T-helper 2 cell treated with Interferon-gamma antibody and Interleukin-4, amounts not matched to agents 5 μg/mL and 100 μg/mL, for 36 hours (primary cell): Measurements from ENCODE around the gene CALML5.

ENCODE experiments used
- DNase-seq: peaks from one replicate; pipeline ENCODE4 v3.0.0; 2021; ENCODE audit warnings: low spot score
- H3K27ac Mint-ChIP-seq: one replicate; pipeline ENCODE4 v1.8.0; 2021; ENCODE audit warnings: mild to moderate bottlenecking, mixed read lengths
- H3K27me3 Mint-ChIP-seq: one replicate; pipeline ENCODE4 v1.8.0; 2021; ENCODE audit warnings: low read depth, mixed read lengths
- H3K36me3 Mint-ChIP-seq: one replicate; pipeline ENCODE4 v1.8.0; 2021; ENCODE audit warnings: low read depth, mixed read lengths
- H3K4me1 Mint-ChIP-seq: one replicate; pipeline ENCODE4 v1.8.0; 2021; ENCODE audit warnings: low read depth, mixed read lengths
- H3K4me3 Mint-ChIP-seq: one replicate; pipeline ENCODE4 v1.8.0; 2022; ENCODE audit warnings: mild to moderate bottlenecking, moderate library complexity, mixed read lengths
- H3K9me3 Mint-ChIP-seq: one replicate; pipeline ENCODE4 v1.8.0; 2021; ENCODE audit warnings: mixed read lengths

CALML5 gene

GRCh38 chr10:5514226-5514850 is 15.0 kb upstream of the CALML5 start:
- H3K27ac Mint-ChIP-seq: no peak overlapping the region
- peaks cover 7% of the 10 kb centered on the region for H3K4me1 Mint-ChIP-seq

DNA sequence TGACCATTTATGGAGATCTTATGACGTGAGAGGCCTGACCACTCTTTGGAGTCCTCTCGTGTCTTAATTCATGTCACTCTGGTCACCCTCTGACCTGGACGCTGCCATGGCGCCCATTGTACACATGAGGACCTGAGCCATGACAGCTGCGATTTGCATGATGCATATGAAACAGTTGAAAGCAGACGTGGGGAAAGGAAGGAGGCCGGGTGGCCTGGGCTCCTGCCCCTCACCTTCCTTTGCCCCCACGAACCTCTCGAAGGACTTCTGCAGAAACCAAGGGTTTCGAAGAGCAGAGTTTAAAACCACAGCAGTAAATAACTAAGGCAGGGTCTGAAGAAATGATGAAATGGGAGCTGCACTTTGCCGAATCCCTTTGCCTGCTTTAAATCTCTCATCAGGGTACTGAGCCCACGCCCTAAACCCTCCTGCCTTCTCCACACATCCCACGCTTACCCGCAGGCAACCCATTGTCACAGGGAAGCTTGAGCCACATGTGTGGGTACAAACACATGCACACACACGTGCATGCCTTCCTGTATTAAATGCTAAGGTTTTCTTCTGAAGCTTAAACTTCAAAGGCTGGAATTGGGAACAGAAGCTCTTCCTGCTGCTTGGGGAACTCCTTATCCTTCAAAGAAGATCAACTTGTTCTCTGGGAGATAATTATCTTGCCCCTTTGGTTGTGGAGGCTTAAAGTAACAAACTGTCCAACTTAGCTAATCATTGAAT is 13.7 kb upstream of the CALML5 start:
- DNase-seq: peak; percentile 24
- Mint-ChIP-seq H3K4me3 (no peak overlapping the region), H3K27ac (no peak overlapping the region), H3K36me3 (no peaks in the 10 kb centered on the region), H3K4me1 (peaks cover 7% of the 10 kb centered on the region), H3K9me3 (no peaks in the 10 kb centered on the region), H3K27me3 (peaks cover 16% of the 10 kb centered on the region)

More at GRCh38 chr10:5514226-5514850, 15.0 kb upstream of the CALML5 start:
- Mint-ChIP-seq H3K9me3 (no peaks in the 10 kb centered on the region), H3K36me3 (no peaks in the 10 kb centered on the region), H3K4me3 (no peak overlapping the region), H3K27me3 (peaks cover 20% of the 10 kb centered on the region)
- no peak for DNase-seq

DNA sequence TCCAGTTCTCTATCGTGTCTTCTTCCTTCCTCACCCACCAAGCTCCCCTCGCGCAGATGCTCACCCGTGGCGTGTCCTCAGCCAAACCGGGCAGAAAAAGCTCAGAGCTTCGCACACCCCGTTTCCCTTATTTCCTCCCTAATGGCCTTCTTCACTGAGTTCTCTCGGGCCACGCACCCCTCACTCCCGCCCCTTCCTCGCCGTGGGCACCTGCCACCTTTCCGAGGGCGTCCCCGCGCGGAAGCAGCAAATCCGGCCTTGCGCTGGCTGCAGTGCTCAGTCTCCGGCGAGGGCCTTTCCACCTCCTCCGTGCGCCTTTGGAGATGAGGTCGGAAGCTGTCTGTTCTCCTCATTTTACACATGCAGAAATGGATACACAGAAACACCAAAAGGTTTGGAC is 13.0 kb upstream of the CALML5 start:
- Mint-ChIP-seq H3K27me3 (peaks cover 16% of the 10 kb centered on the region), H3K36me3 (no peaks in the 10 kb centered on the region), H3K9me3 (no peaks in the 10 kb centered on the region), H3K4me3 (no peak overlapping the region), H3K27ac (no peak overlapping the region), H3K4me1 (peaks cover 7% of the 10 kb centered on the region)
- DNase-seq: no peak

DNA sequence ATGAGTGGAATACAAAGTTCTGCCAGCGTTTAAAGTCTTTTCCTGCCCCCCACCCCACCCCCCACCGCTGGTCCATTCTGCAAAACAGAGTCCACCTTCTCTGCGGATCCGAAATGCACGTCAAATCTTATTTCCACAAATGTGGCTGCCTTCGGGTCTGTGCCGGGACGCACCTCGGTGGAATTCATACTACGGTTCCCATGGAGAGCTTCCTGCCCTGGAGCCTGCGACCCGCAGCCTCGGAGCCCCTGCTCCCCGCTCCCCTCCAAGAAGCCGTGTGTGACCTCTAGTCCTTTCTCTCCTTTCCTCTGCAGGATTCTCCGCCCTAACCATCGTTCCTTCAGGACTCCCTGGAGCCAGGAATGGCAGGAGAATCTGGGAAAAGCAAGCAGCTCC is 12.5 kb upstream of the CALML5 start:
- Mint-ChIP-seq H3K4me3 (no peak overlapping the region), H3K36me3 (no peaks in the 10 kb centered on the region), H3K27me3 (peaks cover 14% of the 10 kb centered on the region), H3K27ac (no peak overlapping the region), H3K4me1 (peaks cover 7% of the 10 kb centered on the region), H3K9me3 (no peaks in the 10 kb centered on the region)
- no peak for DNase-seq

DNA sequence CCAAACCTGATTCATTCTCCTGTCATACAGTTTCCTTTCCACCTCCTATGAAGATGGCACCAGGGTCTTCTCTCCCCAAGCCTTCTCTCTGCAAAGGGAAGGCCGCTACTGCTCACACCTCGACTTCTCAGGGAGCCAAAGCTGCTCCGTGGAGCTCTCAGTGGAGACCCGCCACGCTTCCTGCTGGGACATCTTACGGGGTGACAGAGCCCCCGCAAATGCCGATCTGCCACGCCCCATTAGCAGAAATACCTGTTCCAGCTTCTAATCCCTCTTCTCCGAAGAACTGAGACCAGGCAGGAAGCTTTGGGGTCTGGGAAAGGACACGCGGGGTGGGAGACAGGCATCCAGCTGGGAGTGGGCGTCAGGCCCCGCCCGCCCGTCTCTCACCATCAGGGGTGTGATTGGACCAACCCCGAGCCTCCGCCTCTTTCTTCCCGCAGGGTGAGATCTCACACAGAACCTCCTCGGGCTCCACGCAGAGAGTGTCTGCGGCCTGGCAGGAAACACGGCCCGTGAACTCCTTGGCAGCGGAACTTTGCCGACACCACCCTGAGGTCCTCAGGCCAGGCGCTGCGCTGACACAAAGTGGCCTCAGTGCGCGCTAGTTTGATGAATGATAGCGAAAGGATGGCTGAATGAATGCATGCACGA is 12.0 kb upstream of the CALML5 start:
- Mint-ChIP-seq H3K27me3 (peaks cover 8% of the 10 kb centered on the region), H3K36me3 (no peaks in the 10 kb centered on the region), H3K9me3 (no peaks in the 10 kb centered on the region), H3K4me1 (peaks cover 7% of the 10 kb centered on the region), H3K27ac (no peak overlapping the region), H3K4me3 (no peak overlapping the region)
- no peak for DNase-seq

- no peak overlapping the region for H3K27ac Mint-ChIP-seq
- H3K27me3 Mint-ChIP-seq: peaks cover 7% of the 10 kb centered on the region
- H3K36me3 Mint-ChIP-seq: no peaks in the 10 kb centered on the region
- DNase-seq: no peak
- no peak overlapping the region for H3K4me3 Mint-ChIP-seq
- no peaks in the 10 kb centered on the region for H3K9me3 Mint-ChIP-seq
- peaks cover 7% of the 10 kb centered on the region for H3K4me1 Mint-ChIP-seq
These were observed 11.1 kb upstream of the CALML5 start for GRCh38 chr10:5510281-5511072.

DNA sequence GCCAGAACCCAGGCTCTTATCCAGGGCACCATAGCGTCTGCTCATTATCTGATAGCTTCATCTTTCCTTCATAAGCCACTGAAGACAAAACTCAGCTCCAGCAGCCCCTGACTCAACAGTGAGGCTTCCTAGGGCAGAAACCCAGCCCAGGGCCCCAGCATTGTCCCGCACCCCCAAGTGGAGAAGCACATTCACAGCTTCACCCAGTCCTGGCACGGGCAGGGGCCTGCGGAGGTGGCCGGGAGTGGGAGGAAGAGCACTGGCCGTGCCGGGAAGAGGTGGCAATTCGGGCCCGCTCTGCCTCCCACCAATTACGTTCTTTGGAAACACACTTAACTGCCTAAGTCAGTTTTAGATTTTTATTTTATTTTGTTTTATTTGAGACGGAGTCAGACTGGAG is 10.3 kb upstream of the CALML5 start:
- Mint-ChIP-seq H3K27ac (no peak overlapping the region), H3K4me1 (peaks cover 7% of the 10 kb centered on the region), H3K4me3 (no peak overlapping the region), H3K9me3 (no peaks in the 10 kb centered on the region), H3K27me3 (peaks cover 12% of the 10 kb centered on the region), H3K36me3 (no peaks in the 10 kb centered on the region)
- no peak for DNase-seq

DNA sequence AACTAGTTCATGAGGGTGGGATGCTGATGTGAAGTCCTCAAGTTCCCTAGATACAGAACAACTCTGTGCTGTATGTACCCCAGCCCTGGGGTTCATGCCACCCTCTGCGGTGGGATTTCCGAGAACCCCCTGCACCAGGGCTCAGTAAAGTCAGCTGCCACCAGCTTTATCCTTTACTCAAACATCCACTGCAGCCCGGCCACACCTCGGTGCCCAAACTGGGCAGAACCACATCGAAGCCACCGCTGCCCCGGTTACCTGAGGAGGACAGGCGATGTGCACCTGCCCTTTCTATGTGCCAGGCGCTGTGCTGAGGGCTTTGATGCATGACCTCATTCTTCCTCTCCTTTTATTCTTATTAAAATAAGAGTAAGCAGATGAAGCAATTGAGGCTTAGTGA is 9.9 kb upstream of the CALML5 start:
- Mint-ChIP-seq H3K4me3 (no peak overlapping the region), H3K9me3 (no peaks in the 10 kb centered on the region), H3K4me1 (peaks cover 7% of the 10 kb centered on the region), H3K36me3 (no peaks in the 10 kb centered on the region), H3K27ac (no peak overlapping the region), H3K27me3 (peaks cover 12% of the 10 kb centered on the region)
- no peak for DNase-seq

- Mint-ChIP-seq H3K36me3 (no peaks in the 10 kb centered on the region), H3K9me3 (no peaks in the 10 kb centered on the region), H3K4me3 (no peak overlapping the region), H3K27me3 (peaks cover 12% of the 10 kb centered on the region), H3K27ac (no peak overlapping the region), H3K4me1 (peaks cover 7% of the 10 kb centered on the region)
- no peak for DNase-seq
These were observed 9.4 kb upstream of the CALML5 start for GRCh38 chr10:5508786-5509185.

DNA sequence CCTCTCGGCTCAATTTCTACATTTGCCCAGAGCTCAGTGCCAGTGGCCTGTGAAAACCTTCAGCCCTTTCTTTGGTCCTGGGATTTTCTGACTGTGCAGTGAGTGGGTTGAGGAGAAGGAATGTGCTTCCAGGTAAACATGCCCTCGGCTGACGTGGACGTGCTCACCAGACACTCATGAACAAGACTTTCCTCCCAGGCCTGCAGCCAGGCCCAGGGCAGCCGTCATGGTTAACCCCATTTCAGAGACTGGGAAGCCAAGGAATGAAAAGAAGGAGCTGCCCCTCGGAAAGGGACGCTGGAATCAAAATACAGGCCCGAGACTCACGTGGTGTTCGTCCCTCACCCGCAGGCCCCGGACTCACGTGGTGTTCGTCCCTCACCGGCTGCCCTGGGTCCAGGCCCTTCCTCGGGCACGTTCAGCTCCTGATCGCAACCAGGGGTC is 8.8 kb upstream of the CALML5 start:
- peaks cover 3% of the 10 kb centered on the region for H3K4me1 Mint-ChIP-seq
- no peaks in the 10 kb centered on the region for H3K36me3 Mint-ChIP-seq
- H3K27ac Mint-ChIP-seq: no peak overlapping the region
- H3K9me3 Mint-ChIP-seq: no peaks in the 10 kb centered on the region
- no peak for DNase-seq
- no peak overlapping the region for H3K4me3 Mint-ChIP-seq
- peaks cover 11% of the 10 kb centered on the region for H3K27me3 Mint-ChIP-seq

- Mint-ChIP-seq H3K4me1 (no peaks in the 10 kb centered on the region), H3K9me3 (no peaks in the 10 kb centered on the region), H3K36me3 (no peaks in the 10 kb centered on the region), H3K27me3 (peaks cover 11% of the 10 kb centered on the region), H3K4me3 (no peak overlapping the region), H3K27ac (no peak overlapping the region)
- no peak for DNase-seq
These were observed 8.3 kb upstream of the CALML5 start for GRCh38 chr10:5507649-5508131.

- H3K4me1 Mint-ChIP-seq: no peaks in the 10 kb centered on the region
- DNase-seq: no peak
- peaks cover 10% of the 10 kb centered on the region for H3K27me3 Mint-ChIP-seq
- H3K4me3 Mint-ChIP-seq: no peak overlapping the region
- H3K9me3 Mint-ChIP-seq: no peaks in the 10 kb centered on the region
- no peaks in the 10 kb centered on the region for H3K36me3 Mint-ChIP-seq
- H3K27ac Mint-ChIP-seq: no peak overlapping the region
These were observed 7.6 kb upstream of the CALML5 start for GRCh38 chr10:5506751-5507648.

DNA sequence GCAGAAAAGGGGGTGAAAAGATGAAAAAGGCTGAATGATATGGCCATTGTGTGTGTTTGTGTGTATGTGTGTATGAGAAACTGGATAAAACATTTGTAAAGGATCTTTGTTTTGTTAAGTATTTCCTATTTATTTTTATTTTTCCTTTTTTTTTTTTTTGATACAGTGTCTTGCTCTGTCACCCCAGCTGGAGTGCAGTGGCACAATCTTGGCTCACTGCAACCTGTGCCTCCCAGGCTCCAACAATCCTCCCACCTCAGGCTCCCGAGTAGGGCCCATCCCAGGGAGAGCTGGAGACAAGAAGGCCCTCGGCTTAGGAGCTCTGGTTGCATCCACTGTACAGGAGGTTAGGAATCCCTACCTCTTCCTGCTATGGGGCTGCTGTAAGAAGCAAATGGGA is 6.9 kb upstream of the CALML5 start:
- H3K36me3 Mint-ChIP-seq: no peaks in the 10 kb centered on the region
- H3K4me3 Mint-ChIP-seq: no peak overlapping the region
- no peak overlapping the region for H3K27ac Mint-ChIP-seq
- no peaks in the 10 kb centered on the region for H3K9me3 Mint-ChIP-seq
- DNase-seq: no peak
- H3K27me3 Mint-ChIP-seq: peaks cover 10% of the 10 kb centered on the region
- no peaks in the 10 kb centered on the region for H3K4me1 Mint-ChIP-seq
